GM20000 (cell line): Measurements from ENCODE around the gene CD81.

Experiments
- DNase-seq: peaks from one replicate; pipeline ENCODE4 v3.0.0; 2012; ENCODE audit warnings: low spot score
- TF ChIP-seq, protein P1 (sequence below): IDR thresholded peaks from 2 replicates; pipeline ENCODE4 v1.5.1; 2012; ENCODE audit warnings: mild to moderate bottlenecking, control low read depth; ENCODE audit errors: extremely low read depth, missing control alignments

CD81 gene

DNA sequence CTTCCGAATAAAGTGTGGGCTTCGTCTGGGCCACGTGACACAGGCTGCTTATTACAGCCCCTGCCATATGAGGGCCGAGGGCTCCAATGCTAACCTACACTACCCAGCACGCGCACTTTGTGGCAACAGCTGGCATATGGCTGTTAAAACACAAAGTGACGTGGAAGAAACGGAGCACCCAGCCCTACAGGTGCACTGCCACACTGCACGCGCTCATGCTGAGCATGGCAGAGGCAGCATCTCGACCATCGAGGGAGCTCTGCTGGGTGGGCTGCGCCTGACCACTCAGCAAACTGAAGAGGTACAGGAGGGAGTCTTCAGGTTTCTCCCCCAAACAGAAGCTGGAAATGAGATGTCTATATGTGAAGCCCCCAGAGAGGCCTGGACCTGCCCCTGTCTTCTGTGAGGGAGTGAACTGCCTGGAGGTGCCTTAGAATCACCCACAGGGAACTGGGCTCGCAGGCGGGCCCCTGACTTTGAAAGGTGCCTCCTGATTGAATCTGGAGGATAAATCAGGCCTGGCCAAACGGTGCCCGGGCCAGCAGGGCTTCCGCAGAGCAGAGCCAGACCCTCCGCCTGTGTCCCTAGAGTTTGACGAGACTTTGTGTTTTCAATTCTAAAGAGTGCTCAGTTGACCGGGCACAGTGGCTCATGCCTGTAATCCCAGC is 41.7 kb downstream of the CD81 start:
- no peak for DNase-seq
- TF ChIP-seq, protein P1, sequence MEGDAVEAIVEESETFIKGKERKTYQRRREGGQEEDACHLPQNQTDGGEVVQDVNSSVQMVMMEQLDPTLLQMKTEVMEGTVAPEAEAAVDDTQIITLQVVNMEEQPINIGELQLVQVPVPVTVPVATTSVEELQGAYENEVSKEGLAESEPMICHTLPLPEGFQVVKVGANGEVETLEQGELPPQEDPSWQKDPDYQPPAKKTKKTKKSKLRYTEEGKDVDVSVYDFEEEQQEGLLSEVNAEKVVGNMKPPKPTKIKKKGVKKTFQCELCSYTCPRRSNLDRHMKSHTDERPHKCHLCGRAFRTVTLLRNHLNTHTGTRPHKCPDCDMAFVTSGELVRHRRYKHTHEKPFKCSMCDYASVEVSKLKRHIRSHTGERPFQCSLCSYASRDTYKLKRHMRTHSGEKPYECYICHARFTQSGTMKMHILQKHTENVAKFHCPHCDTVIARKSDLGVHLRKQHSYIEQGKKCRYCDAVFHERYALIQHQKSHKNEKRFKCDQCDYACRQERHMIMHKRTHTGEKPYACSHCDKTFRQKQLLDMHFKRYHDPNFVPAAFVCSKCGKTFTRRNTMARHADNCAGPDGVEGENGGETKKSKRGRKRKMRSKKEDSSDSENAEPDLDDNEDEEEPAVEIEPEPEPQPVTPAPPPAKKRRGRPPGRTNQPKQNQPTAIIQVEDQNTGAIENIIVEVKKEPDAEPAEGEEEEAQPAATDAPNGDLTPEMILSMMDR: no peak

- TF ChIP-seq, protein P1: peak; percentile 88
- DNase-seq: peak; percentile 90
Measured at GRCh38 chr11:2419638-2420501, 42.8 kb downstream of the CD81 start.

GRCh38 chr11:2420502-2421225 is 43.6 kb downstream of the CD81 start:
- TF ChIP-seq, protein P1: peak; percentile 87
- DNase-seq: peak; percentile 96

DNA sequence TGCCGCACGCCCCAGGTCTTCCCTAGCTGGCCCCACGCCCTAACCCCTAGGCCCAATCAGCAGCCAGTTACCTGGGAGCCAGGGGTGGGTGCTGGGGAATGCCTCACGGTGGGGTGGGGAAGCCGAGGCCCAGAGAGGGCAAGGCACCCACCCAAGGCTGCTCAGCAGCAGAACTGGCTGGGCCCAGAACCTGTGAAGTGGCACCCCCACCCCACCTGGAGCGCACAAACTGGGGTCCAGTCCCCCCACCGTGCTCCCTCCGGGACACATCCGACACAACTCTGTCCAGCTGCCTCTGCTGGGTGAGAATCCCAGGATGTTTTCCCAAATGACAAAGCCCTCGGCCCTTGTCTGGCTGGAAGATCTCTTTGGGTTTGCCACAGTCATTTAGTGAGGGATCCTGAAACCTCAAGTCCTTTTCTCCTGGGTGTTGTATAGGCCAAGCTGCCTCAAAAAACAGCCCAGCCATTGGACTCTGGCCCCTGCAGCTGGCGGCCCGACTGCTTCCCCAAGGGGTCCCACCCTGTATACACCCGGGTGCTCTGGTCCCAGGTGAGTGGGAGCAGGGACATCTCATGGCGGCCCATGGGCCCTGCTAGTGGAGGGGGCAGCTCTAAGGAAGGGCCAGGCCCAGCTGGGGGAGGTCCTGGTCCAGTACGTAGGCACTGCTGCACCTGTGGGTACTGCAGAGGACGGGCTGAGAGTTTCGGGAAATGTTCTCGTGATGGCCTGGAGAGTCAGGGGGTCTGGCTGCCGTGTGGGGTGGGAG is 44.3 kb downstream of the CD81 start:
- TF ChIP-seq, protein P1: no peak
- DNase-seq: no peak

DNA sequence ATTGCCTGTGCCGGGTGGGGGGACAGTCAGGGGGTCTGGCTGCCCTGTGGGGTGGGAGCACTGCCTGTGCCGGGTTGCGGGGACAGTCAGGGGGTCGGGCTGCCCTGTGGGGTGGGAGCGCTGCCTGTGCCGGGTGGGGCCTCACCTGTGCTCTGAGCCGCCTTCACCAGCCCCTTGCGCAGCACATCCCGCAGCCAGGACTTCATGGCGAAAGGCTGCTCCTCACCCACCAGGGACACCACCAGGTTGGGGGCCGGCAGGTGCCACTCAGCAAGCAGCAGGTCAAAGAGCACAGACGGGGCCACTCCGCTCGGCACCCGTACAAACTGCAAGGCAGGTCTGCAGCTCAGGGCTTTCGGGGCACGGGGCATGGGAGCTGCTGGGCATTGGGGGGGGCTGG is 44.9 kb downstream of the CD81 start:
- TF ChIP-seq, protein P1: no peak
- no peak for DNase-seq

DNA sequence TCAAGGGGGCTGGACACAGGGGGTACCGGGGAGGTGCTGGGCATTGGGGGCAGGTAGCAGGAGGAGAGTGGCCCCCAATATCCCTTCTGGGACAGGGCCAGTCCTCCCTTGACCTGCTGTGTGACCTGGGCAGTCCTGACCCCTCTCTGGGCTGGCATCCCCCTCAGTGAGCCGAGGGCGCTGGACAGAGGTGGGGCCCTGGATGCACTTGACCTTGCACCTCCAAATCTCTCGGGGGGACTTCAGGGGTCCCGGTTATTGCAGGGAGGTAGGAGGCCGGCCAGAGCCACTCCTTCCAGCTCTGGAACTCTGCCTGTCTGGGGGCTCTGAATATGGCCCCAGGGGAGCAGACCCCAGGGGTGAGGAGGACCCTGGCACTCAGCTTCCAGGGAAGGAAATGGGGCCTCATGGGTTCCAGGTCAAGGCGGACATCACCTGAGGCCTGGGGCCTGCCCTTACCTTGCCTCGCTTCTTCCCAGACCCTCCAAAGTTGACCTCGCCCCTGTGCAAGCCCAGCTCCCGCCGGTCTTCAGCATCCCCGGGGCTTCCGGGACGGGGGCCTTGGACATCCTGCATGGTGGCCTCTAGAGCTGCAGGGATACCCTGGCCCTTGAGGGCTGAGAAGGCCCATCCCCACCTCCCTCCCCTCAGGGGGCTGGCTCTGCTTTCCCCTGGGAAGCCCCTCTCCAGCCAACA is 45.5 kb downstream of the CD81 start:
- no peak for DNase-seq
- TF ChIP-seq, protein P1: no peak
